ENCODE data around the gene SET.
A peak's percentile ranks its signal among the peaks of the same experiment; 100 is the strongest.

Gene SET

GRCh38 chr9:128714586-128715435, 25.8 kb downstream of the SET start:
- H3K4me3 ChIP-seq (ENCODE audit: low read length), result no peak overlapping the region
- no peak for TF ChIP-seq ZNF274 (IDR thresholded peaks at IDR 0.05; ENCODE audit: low read depth, low read length)

DNA sequence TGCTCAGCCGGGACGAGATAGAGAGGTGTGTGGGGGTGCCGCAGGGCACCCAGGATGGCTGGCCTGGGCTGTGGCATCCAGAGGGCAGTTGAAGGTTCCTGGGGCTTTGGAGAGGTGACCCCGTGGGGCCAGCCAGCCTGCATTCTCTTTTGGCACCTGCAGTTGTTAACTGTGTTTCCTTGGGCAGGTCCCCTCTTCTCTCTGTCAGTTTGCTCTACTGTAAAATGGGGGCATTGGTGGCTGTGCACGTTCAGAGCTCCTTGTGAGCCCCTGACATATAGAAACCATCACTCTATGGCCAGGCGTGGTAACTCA, 26.4 kb downstream of the SET start:
- H3K4me3 ChIP-seq (ENCODE audit: low read length), result no peak overlapping the region
- no peak for TF ChIP-seq ZNF274 (IDR thresholded peaks at IDR 0.05; ENCODE audit: low read depth, low read length)

- no peak for TF ChIP-seq ZNF274 (IDR thresholded peaks at IDR 0.05; ENCODE audit: low read depth, low read length)
- H3K4me3 ChIP-seq (ENCODE audit: low read length), result no peak overlapping the region
Observed at GRCh38 chr9:128716581-128717254, 27.7 kb downstream of the SET start.

DNA sequence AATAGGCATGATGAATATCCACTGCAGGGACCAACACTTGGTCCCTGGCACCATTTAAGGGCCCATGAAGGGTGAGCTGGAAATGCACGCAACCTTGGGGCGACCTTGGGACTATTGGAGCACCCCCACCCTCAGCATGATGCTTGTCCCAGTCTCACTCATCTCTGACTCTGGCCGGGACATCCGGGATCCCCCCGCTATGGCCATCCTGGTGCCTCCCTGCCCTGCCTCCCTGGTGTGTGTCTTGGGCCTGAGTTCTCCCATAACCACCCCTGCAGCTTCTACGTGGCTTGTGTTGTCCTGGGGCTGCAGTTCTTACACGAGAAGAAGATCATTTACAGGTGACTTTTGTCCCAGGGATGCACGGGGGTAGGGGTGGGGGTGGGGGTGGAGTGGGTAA, 29.0 kb downstream of the SET start:
- TF ChIP-seq ZNF274 (IDR thresholded peaks at IDR 0.05; ENCODE audit: low read depth, low read length), result no peak
- H3K4me3 ChIP-seq (ENCODE audit: low read length), result no peak overlapping the region

DNA sequence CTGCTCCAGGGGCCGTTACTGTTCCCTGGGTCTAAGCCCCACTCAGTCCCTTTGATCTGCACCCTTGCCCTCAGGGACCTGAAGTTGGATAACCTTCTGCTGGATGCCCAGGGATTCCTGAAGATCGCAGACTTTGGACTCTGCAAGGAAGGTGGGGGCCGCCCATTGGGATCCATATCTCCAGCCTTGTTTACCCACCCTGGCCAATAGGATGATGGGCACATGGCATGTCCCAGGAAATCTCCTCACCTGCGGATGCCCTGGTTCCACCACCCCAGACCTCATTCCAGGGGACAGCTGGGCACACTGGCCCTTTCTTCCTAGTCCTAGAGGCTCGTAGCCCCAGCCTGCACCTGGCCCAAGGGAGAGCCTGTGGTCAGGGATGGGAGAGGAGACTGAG, 29.5 kb downstream of the SET start:
- no peak for TF ChIP-seq ZNF274 (IDR thresholded peaks at IDR 0.05; ENCODE audit: low read depth, low read length)
- H3K4me3 ChIP-seq (ENCODE audit: low read length), result no peak overlapping the region

- no peak overlapping the region for H3K4me3 ChIP-seq (ENCODE audit: low read length)
- no peak for TF ChIP-seq ZNF274 (IDR thresholded peaks at IDR 0.05; ENCODE audit: low read depth, low read length)
Observed at GRCh38 chr9:128719919-128720605, 31.0 kb downstream of the SET start.

- TF ChIP-seq ZNF274 (IDR thresholded peaks at IDR 0.05; ENCODE audit: low read depth, low read length), result no peak
- H3K4me3 ChIP-seq (ENCODE audit: low read length), result no peak overlapping the region
Observed at GRCh38 chr9:128720841-128721486, 31.9 kb downstream of the SET start.

GRCh38 chr9:128721487-128722010, 32.5 kb downstream of the SET start:
- H3K4me3 ChIP-seq (ENCODE audit: low read length), result no peak overlapping the region
- no peak for TF ChIP-seq ZNF274 (IDR thresholded peaks at IDR 0.05; ENCODE audit: low read depth, low read length)

GRCh38 chr9:128722380-128723351, 33.6 kb downstream of the SET start:
- H3K4me3 ChIP-seq (ENCODE audit: low read length), result peak overlapping the region; percentile 84; the same call in 1 of the 2 replicates
- TF ChIP-seq ZNF274 (IDR thresholded peaks at IDR 0.05; ENCODE audit: low read depth, low read length), result no peak

DNA sequence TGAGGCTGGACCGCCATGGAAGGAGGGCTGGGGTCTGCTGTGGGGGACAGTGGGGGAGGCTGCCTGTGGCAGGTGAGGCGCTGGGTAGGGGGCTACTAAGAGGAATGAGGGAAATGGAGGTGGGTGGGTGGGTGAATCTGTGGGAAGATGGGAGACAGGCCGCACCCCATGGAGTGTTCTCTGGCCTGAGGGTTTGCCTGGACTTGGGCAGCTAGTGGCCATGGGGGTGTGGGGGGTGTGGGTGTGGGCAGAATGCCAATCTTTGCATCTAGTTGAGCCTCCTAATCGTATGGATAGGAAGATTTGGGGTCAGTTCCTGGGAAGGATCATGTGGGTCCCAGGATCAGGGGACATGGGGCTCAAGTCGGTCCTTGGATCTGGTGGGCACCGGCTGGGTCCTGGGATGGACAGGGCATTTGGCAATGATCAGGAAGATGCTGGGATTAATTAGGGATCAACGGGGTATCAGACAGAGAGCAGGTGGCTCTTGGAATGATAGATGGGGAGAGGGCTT, 34.4 kb downstream of the SET start:
- peak overlapping the region; percentile 84 for H3K4me3 ChIP-seq (ENCODE audit: low read length)
- TF ChIP-seq ZNF274 (IDR thresholded peaks at IDR 0.05; ENCODE audit: low read depth, low read length), result no peak

- peak within 1 kb of the TSS; percentile 85 for H3K4me3 ChIP-seq (ENCODE audit: low read length)
- no peak for TF ChIP-seq ZNF274 (IDR thresholded peaks at IDR 0.05; ENCODE audit: low read depth, low read length)
Observed at GRCh38 chr9:128723866-128724743, 35.1 kb downstream of the SET start, which contains the start of gene ZDHHC12. Gene ZDHHC12, minus strand, starts transcription at chr9:128724127. Its CDS starts 34 bp downstream, at chr9:128724093.

DNA sequence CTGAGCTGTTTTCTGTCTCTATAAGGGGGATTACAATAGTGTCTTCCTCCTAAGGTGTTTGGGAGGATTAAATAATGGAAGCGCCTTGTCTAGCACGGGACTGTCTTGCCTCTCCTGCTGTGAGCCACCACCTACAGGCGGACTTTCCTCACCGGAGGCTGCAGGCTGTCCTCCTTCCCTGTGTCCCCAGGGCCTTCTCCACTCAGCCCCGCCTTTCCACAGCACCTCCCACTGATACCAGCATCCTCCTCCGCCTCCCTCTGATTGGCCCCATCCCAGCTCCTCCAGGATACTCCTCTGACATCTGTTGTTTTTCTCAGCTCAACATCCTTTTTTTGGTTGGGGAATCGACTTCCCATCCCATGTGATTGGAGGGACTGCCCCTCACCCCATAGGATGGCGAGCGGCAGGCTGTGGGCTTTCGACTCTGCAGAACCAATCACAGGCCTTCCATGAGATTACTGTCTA, 35.8 kb downstream of the SET start:
- H3K4me3 ChIP-seq (ENCODE audit: low read length), result peak overlapping the region; percentile 85
- no peak for TF ChIP-seq ZNF274 (IDR thresholded peaks at IDR 0.05; ENCODE audit: low read depth, low read length)

All from GM08714 (cell line).